Liver (tissue), 9 donors: ENCODE measurements around the gene B3GNT3. TPM values are rescaled to one million over a fixed set of nuclear protein-coding genes. Genes with fewer than 3 reads are reported as not detected.

Experiments
- DNase-seq: peaks from one replicate; pipeline ENCODE4 v3.0.0-alpha.2; 2017; ENCODE audit warnings: low spot score
- H3K27ac ChIP-seq, 2 donors: one replicate each; pipeline ENCODE4 v1.7.0; 2013; ENCODE audit warnings: inconsistent platforms in 2 of 2, low read length in 2 of 2, control low read depth in 1 of 2, low read depth in 1 of 2, mild to moderate bottlenecking in 1 of 2
- H3K27me3 ChIP-seq, 4 donors: one replicate each; pipeline versions ENCODE4 v1.6.1 to v1.7.0; 2013; ENCODE audit warnings: low read length in 3 of 4, inconsistent platforms in 1 of 4, mild to moderate bottlenecking in 1 of 4, moderate library complexity in 1 of 4; ENCODE audit not compliant: control insufficient read depth in 4 of 4, insufficient read depth in 4 of 4
- H3K36me3 ChIP-seq, 4 donors: one replicate each; pipeline versions ENCODE4 v1.6.1 to v1.7.0; 2013; ENCODE audit warnings: low read length in 3 of 4, mild to moderate bottlenecking in 3 of 4, low read depth in 1 of 4, moderate library complexity in 1 of 4; ENCODE audit not compliant: control insufficient read depth in 4 of 4, insufficient read depth in 3 of 4
- H3K4me1 ChIP-seq, 4 donors: one replicate each; pipeline versions ENCODE4 v1.6.1 to v1.7.0; 2013; ENCODE audit warnings: low read length in 3 of 4, mild to moderate bottlenecking in 3 of 4, moderate library complexity in 1 of 4; ENCODE audit not compliant: control insufficient read depth in 4 of 4, insufficient read depth in 4 of 4
- H3K4me3 ChIP-seq, 3 donors: one replicate each; pipeline versions ENCODE4 v1.6.1 to v1.7.0; 2013; ENCODE audit warnings: low read length in 3 of 3, control low read depth in 1 of 3, low read depth in 1 of 3, mild to moderate bottlenecking in 1 of 3
- H3K9ac ChIP-seq, 2 donors: one replicate each; pipeline ENCODE4 v1.7.0; 2013; ENCODE audit warnings: low read length in 2 of 2, mild to moderate bottlenecking in 2 of 2, moderate library complexity in 2 of 2, control low read depth in 1 of 2, low read depth in 1 of 2
- H3K9me3 ChIP-seq, 4 donors: one replicate each; pipeline versions ENCODE4 v1.6.1 to v1.7.0; 2013; ENCODE audit warnings: low read length in 3 of 4; ENCODE audit not compliant: control insufficient read depth in 4 of 4
- ATF3 ChIP-seq: IDR thresholded peaks from 2 replicates; pipeline ENCODE4 v1.6.1; 2016; ENCODE audit warnings: antibody characterized with exemption
- EGR1 ChIP-seq, 2 donors: IDR thresholded peaks; 2 replicates each; pipeline ENCODE4 v1.6.1; 2016 to 2018; ENCODE audit warnings: antibody characterized with exemption in 2 of 2, low read depth in 2 of 2
- FOXA2 ChIP-seq: IDR thresholded peaks from 2 replicates; pipeline ENCODE4 v1.6.1; 2016; ENCODE audit warnings: antibody characterized with exemption
- GABPA ChIP-seq, 2 donors: IDR thresholded peaks in 1 of 2; conservative IDR thresholded peaks in 1 of 2; 2 replicates each; pipeline ENCODE4 v1.6.1; 2016; ENCODE audit warnings: antibody characterized with exemption in 2 of 2, mild to moderate bottlenecking in 1 of 2, moderate library complexity in 1 of 2
- HNF4A ChIP-seq, 2 donors: conservative IDR thresholded peaks; 2 replicates each; pipeline ENCODE4 v1.6.1; 2016; ENCODE audit warnings: antibody characterized with exemption in 2 of 2, mild to moderate bottlenecking in 2 of 2
- HNF4G ChIP-seq: IDR thresholded peaks from 2 replicates; pipeline ENCODE4 v1.6.1; 2016; ENCODE audit warnings: antibody characterized with exemption
- JUND ChIP-seq, 2 donors: IDR thresholded peaks; 2 replicates each; pipeline ENCODE4 v1.6.1; 2016; ENCODE audit warnings: antibody characterized with exemption in 2 of 2
- NR2F2 ChIP-seq: IDR thresholded peaks from 2 replicates; pipeline ENCODE4 v1.6.1; 2016; ENCODE audit warnings: antibody characterized with exemption
- RAD21 ChIP-seq, 2 donors: IDR thresholded peaks; 2 replicates each; pipeline ENCODE4 v1.6.1; 2016; ENCODE audit warnings: antibody characterized with exemption in 2 of 2, mild to moderate bottlenecking in 2 of 2
- REST ChIP-seq: IDR thresholded peaks from 2 replicates; pipeline ENCODE4 v1.6.1; 2016; ENCODE audit warnings: antibody characterized with exemption, mild to moderate bottlenecking
- RXRA ChIP-seq, 2 donors: IDR thresholded peaks; 2 replicates each; pipeline ENCODE4 v1.6.1; 2017 to 2018; ENCODE audit warnings: antibody characterized with exemption in 2 of 2, mild to moderate bottlenecking in 1 of 2
- SP1 ChIP-seq: IDR thresholded peaks from 2 replicates; pipeline ENCODE4 v1.6.1; 2018; ENCODE audit warnings: antibody characterized with exemption, mild to moderate bottlenecking
- TAF1 ChIP-seq: conservative IDR thresholded peaks from 2 replicates; pipeline ENCODE4 v1.6.1; 2016; ENCODE audit warnings: antibody characterized with exemption, mild to moderate bottlenecking
- YY1 ChIP-seq: IDR thresholded peaks from 2 replicates; pipeline ENCODE4 v1.6.1; 2016; ENCODE audit warnings: antibody characterized with exemption, mild to moderate bottlenecking
- WGBS: extraction: QIAGEN DNeasy Blood & Tissue Kit; methylation state at CpG from one replicate; pipeline ENCODE4 v1.1.7; 2013; 5-methylcytosine and 5-hydroxymethylcytosine counted together
- polyA plus RNA-seq, 2 donors: library from polyadenylated mRNA; stranded (reverse) in 1 of 2; unstranded in 1 of 2; fragments of 200-250 nt in 1 of 2; fragments of >200 nt in 1 of 2; fragmentation: Nextera tagmentation in 1 of 2; extraction: Ambion mirVana in 1 of 2; gene quantifications; one replicate each; pipeline versions ENCODE4 v1.2.1 to v1.2.3, GENCODE V29; 2013 to 2015
- total RNA-seq, 2 donors: library from RNA; depleted of rRNA; stranded (reverse); fragments of >200 nt; gene quantifications; one replicate each; pipeline ENCODE4 v1.2.3, GENCODE V29; 2014
- TF ChIP-seq, protein P1 (sequence below): IDR thresholded peaks from 2 replicates; pipeline ENCODE4 v1.6.1; 2016; ENCODE audit warnings: antibody characterized with exemption
- TF ChIP-seq, protein P2 (sequence below): IDR thresholded peaks from 2 replicates; pipeline ENCODE4 v1.6.1; 2016; ENCODE audit warnings: antibody characterized with exemption
- donor health status: healthy.
- donor health status: healthy.
- donor health status: healthy.
- donor health status: healthy.
- donor health status: healthy.

B3GNT3 gene
- total and polyA plus RNA-seq, 4 donors, result 0.14 to 2.1 (median 1.1) TPM

DNA sequence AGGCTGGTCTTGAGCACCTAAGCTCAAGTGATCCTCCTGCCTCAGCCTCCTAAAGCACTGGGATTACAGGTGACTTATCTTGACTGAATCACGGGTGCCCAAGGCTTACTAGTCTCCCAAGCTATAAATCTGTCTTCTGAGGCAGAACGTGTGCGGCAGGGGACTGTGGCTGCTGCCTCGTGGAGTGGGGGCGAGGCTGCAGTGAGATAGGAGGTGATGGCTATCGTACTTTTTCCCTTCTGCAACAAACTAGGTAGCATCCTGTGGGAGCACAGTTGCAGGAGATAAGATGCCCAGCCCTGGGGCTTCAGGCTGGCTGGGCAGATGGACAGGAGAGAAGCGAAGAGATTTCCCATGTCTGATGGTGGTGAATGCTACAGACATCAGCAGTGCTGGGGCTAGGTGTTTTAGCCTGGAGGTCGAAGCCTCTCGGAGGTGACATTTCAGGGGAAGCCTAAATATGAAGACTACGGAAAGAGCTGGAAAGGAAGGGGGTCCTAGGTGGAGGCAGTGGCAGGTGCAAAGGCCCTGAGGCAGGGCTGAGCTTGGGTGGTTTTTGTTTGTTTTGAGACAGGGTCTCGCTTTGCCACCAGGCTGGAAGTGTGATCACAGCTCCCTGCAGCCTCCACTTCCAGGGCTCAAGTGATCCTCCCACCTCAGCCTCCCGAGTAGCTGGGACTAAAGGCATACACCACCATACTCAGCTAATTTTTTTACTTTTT lies 7.4 kb downstream of the B3GNT3 start:
- DNase-seq, result no peak
- H3K4me3 ChIP-seq, result no peak overlapping the region
- TF ChIP-seq RXRA (IDR thresholded peaks at IDR 0.05) (no peak), HNF4A (conservative IDR thresholded peaks at IDR 0.05) (no peak), HNF4G (no peak), RAD21 (IDR thresholded peaks at IDR 0.05) (no peak), REST (no peak), TAF1 (no peak), SP1 (no peak)
- TF ChIP-seq, protein P1, sequence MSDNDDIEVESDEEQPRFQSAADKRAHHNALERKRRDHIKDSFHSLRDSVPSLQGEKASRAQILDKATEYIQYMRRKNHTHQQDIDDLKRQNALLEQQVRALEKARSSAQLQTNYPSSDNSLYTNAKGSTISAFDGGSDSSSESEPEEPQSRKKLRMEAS, result no peak
- H3K9ac ChIP-seq, result no peak overlapping the region
- no peaks in the 10 kb centered on the region for H3K36me3 ChIP-seq
- no peaks in the 10 kb centered on the region for H3K9me3 ChIP-seq
- WGBS, result 72% methylated on average over 12 of the region's 12 CpGs
- H3K27ac ChIP-seq, result no peak overlapping the region
- peaks cover 0 to 5% (median 0%) of the 10 kb centered on the region in 4 donors for H3K4me1 ChIP-seq
- no peaks in the 10 kb centered on the region for H3K27me3 ChIP-seq

- TF ChIP-seq TAF1 (no peak), EGR1 (IDR thresholded peaks at IDR 0.05; ENCODE audit: low read depth in 2 of 2) (no peak), FOXA2 (no peak), ATF3 (no peak), REST (no peak), YY1 (no peak), GABPA (IDR thresholded peaks at IDR 0.05 in 1 of 2, conservative IDR thresholded peaks at IDR 0.05 in 1 of 2) (no peak), HNF4G (no peak), HNF4A (conservative IDR thresholded peaks at IDR 0.05) (no peak), RXRA (IDR thresholded peaks at IDR 0.05) (no peak), JUND (IDR thresholded peaks at IDR 0.05) (no peak), SP1 (no peak), RAD21 (IDR thresholded peaks at IDR 0.05) (no peak), NR2F2 (no peak)
- TF ChIP-seq, protein P2, sequence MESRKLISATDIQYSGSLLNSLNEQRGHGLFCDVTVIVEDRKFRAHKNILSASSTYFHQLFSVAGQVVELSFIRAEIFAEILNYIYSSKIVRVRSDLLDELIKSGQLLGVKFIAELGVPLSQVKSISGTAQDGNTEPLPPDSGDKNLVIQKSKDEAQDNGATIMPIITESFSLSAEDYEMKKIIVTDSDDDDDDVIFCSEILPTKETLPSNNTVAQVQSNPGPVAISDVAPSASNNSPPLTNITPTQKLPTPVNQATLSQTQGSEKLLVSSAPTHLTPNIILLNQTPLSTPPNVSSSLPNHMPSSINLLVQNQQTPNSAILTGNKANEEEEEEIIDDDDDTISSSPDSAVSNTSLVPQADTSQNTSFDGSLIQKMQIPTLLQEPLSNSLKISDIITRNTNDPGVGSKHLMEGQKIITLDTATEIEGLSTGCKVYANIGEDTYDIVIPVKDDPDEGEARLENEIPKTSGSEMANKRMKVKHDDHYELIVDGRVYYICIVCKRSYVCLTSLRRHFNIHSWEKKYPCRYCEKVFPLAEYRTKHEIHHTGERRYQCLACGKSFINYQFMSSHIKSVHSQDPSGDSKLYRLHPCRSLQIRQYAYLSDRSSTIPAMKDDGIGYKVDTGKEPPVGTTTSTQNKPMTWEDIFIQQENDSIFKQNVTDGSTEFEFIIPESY, result no peak
- TF ChIP-seq, protein P1, result no peak
- Histone ChIP-seq H3K27me3 (peaks cover 0 to 3% (median 0%) of the 10 kb centered on the region in 4 donors), H3K9ac (no peak overlapping the region), H3K4me3 (no peak overlapping the region), H3K36me3 (no peaks in the 10 kb centered on the region), H3K9me3 (no peaks in the 10 kb centered on the region), H3K4me1 (no peaks in the 10 kb centered on the region), H3K27ac (no peak overlapping the region)
- no peak for DNase-seq
- WGBS, result 57% methylated on average over 14 of the region's 14 CpGs
These were observed 8.4 kb downstream of the B3GNT3 start for GRCh38 chr19:17803264-17803896.
